NCI-H2171 treated with DMSO at 0.1 percent for 48 hours (cell line): Measurements from ENCODE around the gene PHOSPHO2.
"Not testable (repeated sequence)": the region's sequence is repeated elsewhere in the genome, so short reads cannot be mapped to it uniquely, and the experiment has no call there.

Experiments used
- DNase-seq: peaks from one replicate; lab custom pipeline; 2025; lab: John Stamatoyannopoulos, UW

Gene PHOSPHO2

GRCh38 chr2:169684135-169684565, 10.1 kb upstream of the PHOSPHO2 start:
- DNase-seq: no peak

GRCh38 chr2:169684712-169685111, 9.6 kb upstream of the PHOSPHO2 start:
- not testable (repeated sequence) for DNase-seq

GRCh38 chr2:169686825-169687224, 7.4 kb upstream of the PHOSPHO2 start:
- DNase-seq: not testable (repeated sequence)

GRCh38 chr2:169687943-169688342, 6.3 kb upstream of the PHOSPHO2 start:
- DNase-seq: not testable (repeated sequence)

- DNase-seq: no peak
These were observed 3.3 kb upstream of the PHOSPHO2 start for GRCh38 chr2:169690958-169691357.

- DNase-seq: no peak
These were observed 1.6 kb upstream of the PHOSPHO2 start for GRCh38 chr2:169692718-169693117.

GRCh38 chr2:169693360-169693759, 909 bp upstream of the PHOSPHO2 start:
- peak; percentile 6 for DNase-seq

GRCh38 chr2:169694894-169695260, 608 bp downstream of the PHOSPHO2 start:
- no peak for DNase-seq

GRCh38 chr2:169696381-169696780, 2.1 kb downstream of the PHOSPHO2 start:
- no peak for DNase-seq

- not testable (repeated sequence) for DNase-seq
These were observed 4.9 kb downstream of the PHOSPHO2 start for GRCh38 chr2:169699173-169699572.

- DNase-seq: no peak
These were observed 8.7 kb downstream of the PHOSPHO2 start for GRCh38 chr2:169702996-169703395.

- DNase-seq: no peak
These were observed 10.0 kb downstream of the PHOSPHO2 start for GRCh38 chr2:169704160-169704708.

- no peak for DNase-seq
These were observed 11.7 kb downstream of the PHOSPHO2 start for GRCh38 chr2:169705927-169706326.

- DNase-seq: no peak
These were observed 13.4 kb downstream of the PHOSPHO2 start for GRCh38 chr2:169707626-169708025.

- no peak for DNase-seq
These were observed 15.1 kb downstream of the PHOSPHO2 start for GRCh38 chr2:169709331-169709730.

GRCh38 chr2:169709981-169710380, 15.7 kb downstream of the PHOSPHO2 start:
- no peak for DNase-seq

GRCh38 chr2:169711751-169712509, 17.7 kb downstream of the PHOSPHO2 start:
- no peak for DNase-seq

- no peak for DNase-seq
These were observed 18.5 kb downstream of the PHOSPHO2 start for GRCh38 chr2:169712791-169713227.

GRCh38 chr2:169713331-169713730, 19.1 kb downstream of the PHOSPHO2 start:
- DNase-seq: no peak

GRCh38 chr2:169714699-169715098, 20.4 kb downstream of the PHOSPHO2 start:
- DNase-seq: no peak

GRCh38 chr2:169715379-169716237, 21.3 kb downstream of the PHOSPHO2 start:
- peak; percentile 57 for DNase-seq

GRCh38 chr2:169716238-169716886, 22.1 kb downstream of the PHOSPHO2 start:
- DNase-seq: no peak
